Stimulated activated CD4-positive, alpha-beta T cell treated with anti-CD3 and anti-CD28 coated beads, TNF-alpha, amount 100 ng/mL, for 4 hours (primary cell): ENCODE results near the gene PURA.

Experiments used
- DNase-seq, 3 experiments: peaks; one replicate each; pipeline ENCODE4 v3.0.0-alpha.2; 2020; ENCODE audit warnings: low read depth in 3 of 3

The PURA gene

DNA sequence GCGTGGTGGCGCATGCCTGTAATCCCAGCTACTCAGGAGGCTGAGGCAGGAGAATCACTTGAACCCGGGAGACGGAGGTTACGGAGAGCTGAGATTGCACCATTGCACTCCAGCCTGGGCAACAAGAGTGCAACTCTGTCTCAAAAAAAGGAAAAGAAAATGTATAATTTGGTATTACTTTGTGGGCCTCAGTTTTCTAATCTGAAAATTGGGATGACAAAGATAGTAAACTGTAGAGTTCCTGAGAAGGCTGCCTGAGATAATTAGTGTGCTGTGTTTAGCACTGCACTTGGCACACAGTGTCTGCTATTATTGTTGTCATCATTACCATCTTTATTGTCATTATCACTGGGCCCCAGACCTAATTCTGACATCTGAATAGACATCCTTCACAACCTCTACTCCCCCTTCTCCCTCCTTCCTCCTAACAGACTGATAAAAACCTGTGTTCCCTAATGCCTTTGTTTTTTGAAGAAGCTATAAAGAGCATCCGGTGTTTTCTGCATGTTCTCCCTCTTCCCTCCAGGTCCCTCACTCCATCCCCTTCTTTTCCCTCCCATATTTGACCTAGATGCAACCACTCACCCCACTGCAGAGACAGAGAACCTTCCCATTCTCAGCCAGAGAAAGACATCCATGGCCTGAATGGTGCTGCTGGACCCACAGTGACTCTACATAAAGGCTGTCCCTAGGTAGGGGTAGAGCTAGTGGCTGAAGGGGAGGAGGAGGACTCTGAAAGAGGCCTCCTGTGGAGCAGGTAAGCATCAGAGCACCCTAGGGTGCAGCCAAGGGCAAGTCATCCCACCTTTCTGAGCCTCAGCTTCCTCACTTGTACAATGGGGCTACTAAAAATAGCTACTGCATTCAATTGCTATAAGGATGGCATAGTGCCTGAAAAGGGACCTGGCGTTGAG, 45.4 kb downstream of the PURA start:
- DNase-seq: no peak

DNA sequence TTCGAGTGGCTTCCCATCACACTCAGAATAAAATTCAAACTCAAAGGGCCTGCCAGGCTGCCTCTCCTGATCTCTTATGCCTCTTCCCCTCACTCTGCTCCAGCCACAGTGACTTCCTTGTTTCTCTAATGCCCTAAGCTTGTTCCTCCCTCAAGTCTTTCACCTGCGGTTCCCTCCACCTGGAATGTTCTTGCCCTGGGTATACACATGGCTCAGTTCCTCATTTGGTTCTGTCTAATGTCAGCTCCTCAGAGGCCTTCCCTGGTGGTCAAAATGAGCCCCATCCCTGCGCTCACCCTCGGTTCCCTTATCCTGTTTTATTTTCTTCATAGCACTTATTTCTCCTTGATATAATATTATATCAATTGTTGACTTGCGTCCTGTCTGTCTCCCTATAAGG, 48.4 kb downstream of the PURA start:
- DNase-seq: no peak

DNA sequence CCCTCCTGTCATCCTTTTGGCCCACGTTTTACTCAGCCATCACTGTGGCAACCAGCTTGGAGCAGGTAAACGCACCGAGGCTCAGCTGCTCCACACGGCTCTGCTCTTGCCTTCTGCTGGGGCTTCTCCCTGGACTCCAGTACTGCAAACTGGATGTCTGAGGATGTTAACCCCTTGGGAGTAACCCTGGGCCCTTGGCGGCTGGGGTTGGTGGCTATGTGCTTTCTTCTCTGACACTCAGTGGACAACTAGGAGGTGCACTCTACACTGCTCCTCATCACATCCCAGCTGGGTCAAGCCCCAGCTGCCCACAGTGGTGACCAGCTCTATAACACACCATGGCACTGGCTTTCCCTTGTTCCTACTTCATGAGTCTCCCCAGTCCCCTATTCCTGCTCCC, 48.9 kb downstream of the PURA start:
- no peak for DNase-seq

DNA sequence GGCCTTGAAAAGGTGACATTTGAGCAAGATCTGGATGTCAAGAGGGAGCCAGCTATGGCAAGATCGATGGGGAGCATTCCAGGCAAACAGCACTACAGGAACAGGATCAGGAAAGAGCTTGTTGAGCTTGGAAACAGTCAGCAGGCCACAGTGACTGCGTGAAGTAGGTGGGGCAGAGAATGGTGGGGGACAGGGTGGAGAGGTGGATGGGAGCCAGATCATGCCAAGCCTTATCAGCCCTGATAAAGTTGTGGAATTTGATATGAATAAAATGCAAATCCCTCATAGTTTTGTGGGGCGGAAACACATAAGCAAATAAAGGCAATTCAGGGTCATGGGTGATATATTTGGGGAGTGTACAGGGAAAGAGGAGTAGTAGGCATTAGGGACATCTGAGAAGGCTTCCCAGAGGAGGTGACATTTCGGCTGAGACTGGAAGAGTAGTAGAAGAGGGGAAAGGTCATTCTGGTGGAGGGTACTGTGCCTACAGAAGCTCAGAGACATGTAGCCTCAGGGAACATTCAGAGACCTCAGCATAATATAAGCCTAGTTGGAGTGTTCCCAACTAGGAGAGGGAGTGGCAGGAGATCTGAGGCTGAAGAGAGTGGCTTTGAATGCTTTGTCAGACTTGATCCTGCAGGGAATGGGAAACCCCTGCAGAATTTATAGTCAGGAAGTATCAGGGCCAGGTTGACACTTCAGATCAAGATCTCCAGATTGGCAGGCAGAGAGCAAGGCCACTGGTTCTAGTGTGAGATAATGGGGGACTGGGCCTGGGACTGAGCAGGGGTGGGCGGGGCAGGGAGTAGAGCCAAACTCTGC, 51.4 kb downstream of the PURA start:
- DNase-seq: no peak

DNA sequence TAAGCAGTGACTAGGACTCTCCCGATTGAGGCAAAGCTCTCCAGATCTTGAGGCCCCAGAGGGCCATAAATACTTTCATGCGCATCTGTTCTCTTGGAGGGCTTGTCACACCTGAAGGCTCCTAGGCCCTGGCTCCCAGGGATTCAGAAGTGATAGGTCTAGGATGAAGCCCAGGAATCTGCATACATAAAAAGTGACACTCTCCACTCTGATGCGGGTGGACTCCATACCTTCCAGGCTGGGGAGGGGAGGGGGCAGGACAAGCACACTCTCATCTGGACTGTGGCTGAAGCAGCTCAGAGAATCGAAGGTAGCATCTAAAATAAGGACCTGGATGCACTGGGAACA, 52.0 kb downstream of the PURA start:
- no peak for DNase-seq

DNA sequence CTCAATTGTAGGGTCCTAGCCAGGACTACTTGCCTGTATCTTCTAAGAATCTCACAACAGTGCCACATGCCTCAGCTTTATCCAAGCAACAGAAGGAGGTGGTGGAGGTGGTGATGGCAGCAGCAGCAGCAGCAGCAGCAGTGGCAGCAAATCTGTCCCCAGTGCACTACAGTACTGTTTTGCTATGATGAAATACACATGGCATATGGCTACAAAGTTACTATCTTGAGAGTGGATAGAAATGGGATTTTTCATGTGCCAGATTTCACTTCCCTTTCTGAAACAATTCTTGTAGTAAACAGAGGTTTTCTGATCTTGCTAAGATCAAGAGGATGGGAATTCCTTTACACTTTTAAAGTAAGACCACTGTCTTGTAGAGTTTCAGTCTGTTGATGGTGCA, 53.0 kb downstream of the PURA start:
- DNase-seq: no peak

DNA sequence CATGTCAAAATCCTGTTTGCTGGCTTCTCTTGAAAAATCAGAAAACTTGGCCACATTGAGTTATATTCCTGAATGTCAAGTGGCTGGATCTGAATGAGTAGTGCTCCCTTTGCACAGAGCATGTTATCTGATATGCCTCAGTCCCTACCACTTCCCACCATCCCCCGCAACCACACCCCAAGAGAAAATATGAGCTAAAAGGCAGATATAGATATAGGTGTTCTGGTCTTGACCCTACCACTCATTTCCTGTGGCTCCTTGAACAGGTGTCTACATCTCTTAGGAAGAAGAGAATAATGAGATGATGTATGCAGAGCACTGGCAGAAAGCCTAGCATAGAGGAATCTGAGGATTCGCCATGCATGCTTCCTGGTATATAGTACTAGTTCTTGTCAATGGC, 54.5 kb downstream of the PURA start:
- no peak for DNase-seq

DNA sequence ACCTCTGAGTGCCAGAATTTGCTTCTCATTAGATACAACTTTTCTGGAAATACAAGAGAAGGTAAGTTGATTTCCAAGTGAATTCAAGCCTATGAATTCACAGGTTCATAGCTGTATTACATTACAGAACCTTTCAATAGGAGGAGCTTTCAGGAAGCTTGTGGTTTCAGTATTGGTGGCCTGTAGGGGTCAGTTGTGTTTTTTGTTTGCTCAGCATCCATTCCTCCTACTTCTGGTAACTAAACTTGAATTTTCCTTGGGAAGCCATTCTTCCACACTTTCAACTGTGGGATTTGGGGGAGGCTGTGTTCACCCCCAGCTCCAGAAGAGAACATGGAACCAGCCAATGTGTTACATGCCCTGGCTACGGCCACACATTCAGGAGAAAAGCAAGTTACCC, 55.5 kb downstream of the PURA start:
- DNase-seq: no peak

DNA sequence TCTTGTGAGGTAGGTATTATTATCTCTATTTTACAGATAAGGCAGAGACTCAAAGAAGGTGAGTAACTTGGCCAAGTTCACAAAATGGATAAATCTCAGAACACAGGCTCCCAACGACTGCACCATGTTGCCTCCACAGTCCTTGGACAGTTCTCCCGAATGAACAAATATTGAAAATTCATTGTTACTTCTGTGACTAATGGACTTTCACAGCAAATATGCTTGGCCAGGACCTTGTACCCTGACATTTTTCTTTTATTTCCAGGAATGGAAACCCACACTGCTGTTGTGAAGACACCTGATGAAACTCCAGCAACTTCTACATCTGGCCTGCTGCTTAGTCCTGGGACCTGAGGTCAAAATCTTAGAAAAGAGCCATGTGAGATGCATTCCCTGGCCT, 58.6 kb downstream of the PURA start:
- DNase-seq: no peak

DNA sequence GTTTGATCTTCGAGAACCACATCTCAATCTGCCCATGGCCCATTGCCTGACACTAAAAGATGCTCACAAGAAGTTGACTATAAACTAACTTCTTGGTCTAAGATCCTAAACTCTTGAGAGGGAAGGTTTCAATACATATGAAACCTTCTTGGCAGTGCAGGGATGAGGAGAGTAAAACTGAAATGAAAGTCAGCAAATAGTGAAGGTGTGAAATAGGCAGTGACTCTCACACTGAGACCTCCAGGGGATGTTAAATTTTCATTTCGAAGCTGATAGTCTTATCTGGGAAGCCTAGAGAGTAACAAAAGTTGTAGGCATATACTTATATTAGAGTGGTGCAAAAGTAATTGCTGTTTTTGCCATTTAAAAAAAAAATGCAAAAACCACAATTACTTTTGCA, 60.1 kb downstream of the PURA start:
- no peak for DNase-seq

DNA sequence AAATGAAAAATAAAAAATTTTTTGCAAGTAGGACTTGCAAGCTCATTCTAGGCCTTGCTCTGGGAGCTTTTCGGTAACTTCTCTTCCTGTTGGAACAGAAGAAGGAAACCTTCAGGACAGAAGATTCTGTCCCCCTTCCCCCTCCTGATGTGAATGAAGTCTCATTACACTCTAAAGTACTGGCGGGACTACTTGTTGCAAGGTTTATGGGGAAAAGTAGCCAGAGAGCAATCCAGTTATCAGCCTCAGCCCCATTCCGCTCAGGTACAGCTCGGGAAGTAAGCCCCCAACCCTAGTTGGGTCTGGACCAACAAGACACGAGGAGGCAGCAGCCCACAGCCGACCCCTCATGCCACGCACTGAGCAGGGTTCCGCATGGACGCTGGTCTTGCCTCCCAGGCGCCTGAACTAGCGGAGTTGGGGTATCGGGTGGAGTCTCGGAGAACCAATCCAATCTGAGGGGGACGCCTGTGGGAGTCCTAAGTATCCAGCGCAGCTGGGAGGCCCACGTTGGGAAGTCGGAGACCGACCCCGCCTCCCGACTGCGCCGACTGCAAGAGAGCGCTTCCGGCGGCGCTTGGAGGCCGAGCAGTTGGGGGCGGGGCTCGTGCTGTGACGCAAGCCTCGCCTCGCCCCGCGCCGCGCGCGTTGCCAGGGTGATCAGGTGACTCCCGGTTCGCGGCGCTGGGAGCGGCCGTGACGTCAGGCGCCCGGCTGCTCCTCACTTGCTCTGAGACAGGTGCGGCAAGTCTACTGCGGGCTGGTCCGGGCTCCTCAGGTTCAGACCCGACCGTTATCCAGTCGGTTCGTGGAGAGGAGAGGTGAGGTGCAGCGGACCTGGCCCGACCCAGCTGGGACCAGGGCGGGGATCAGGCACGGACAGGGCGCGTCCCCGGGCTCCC, 60.8 kb downstream of the PURA start, which contains the start of gene CYSTM1:
Gene CYSTM1 (plus strand): TSS at position 724 of the 902 bp plus-strand sequence. CDS start 19,278 bp downstream, outside the sequence.
- DNase-seq: peak; percentile 91 to 94 (median 94)
